ENCODE data around the gene COLEC12. TPM values are rescaled to one million over a fixed set of nuclear protein-coding genes. Genes with fewer than 3 reads are reported as not detected.
A peak's percentile ranks its signal among the peaks of the same experiment; 100 is the strongest.

The COLEC12 gene
- total RNA-seq, 4 donors from 2014 or later = 20.2 to 81.3 (median 29.1) TPM

GRCh38 chr18:402129-402528 lies 98.4 kb downstream of the COLEC12 start:
- intact Hi-C loops (cut with DNase I; ENCODE audit: low total_unique reads) = no loop called here

GRCh38 chr18:400456-400855 lies 100.0 kb downstream of the COLEC12 start:
- H3K27me3 ChIP-seq = no peaks in the 10 kb centered on the region
- no peak overlapping the region for H3K27ac ChIP-seq
- H3K36me3 ChIP-seq = no peaks in the 10 kb centered on the region
- no peaks in the 10 kb centered on the region for H3K4me1 ChIP-seq
- H3K9me3 ChIP-seq = no peaks in the 10 kb centered on the region
- TF ChIP-seq POLR2A (IDR thresholded peaks at IDR 0.05) = no peak
- TF ChIP-seq CTCF (IDR thresholded peaks at IDR 0.05) = no peak
- intact Hi-C loops (cut with DNase I; ENCODE audit: low total_unique reads) = no loop called here
- no peak overlapping the region for H3K4me3 ChIP-seq
- no peak for DNase-seq

More at GRCh38 chr18:402129-402528, 98.4 kb downstream of the COLEC12 start:
- Histone ChIP-seq H3K27ac (no peak overlapping the region), H3K27me3 (no peaks in the 10 kb centered on the region), H3K36me3 (no peaks in the 10 kb centered on the region), H3K4me1 (no peaks in the 10 kb centered on the region), H3K9me3 (no peaks in the 10 kb centered on the region), H3K4me3 (no peak overlapping the region)
- TF ChIP-seq CTCF (IDR thresholded peaks at IDR 0.05) (no peak), POLR2A (IDR thresholded peaks at IDR 0.05) (no peak)
- DNase-seq = no peak

GRCh38 chr18:399631-400135 lies 100.8 kb downstream of the COLEC12 start:
- H3K36me3 ChIP-seq = no peaks in the 10 kb centered on the region
- no peaks in the 10 kb centered on the region for H3K9me3 ChIP-seq
- no peak overlapping the region for H3K4me3 ChIP-seq
- no peaks in the 10 kb centered on the region for H3K27me3 ChIP-seq
- H3K4me1 ChIP-seq = no peaks in the 10 kb centered on the region
- TF ChIP-seq POLR2A (IDR thresholded peaks at IDR 0.05) = no peak
- intact Hi-C loops (cut with DNase I; ENCODE audit: low total_unique reads) = no loop called here
- DNase-seq = no peak
- H3K27ac ChIP-seq = no peak overlapping the region

GRCh38 chr18:398935-399630 lies 101.4 kb downstream of the COLEC12 start:
- Histone ChIP-seq H3K4me3 (no peak overlapping the region), H3K9me3 (no peaks in the 10 kb centered on the region), H3K36me3 (no peaks in the 10 kb centered on the region), H3K4me1 (no peaks in the 10 kb centered on the region), H3K27ac (no peak overlapping the region), H3K27me3 (no peaks in the 10 kb centered on the region)
- DNase-seq = no peak
- intact Hi-C loops (cut with DNase I; ENCODE audit: low total_unique reads) = no loop called here
- no peak for TF ChIP-seq CTCF (IDR thresholded peaks at IDR 0.05)
- no peak for TF ChIP-seq POLR2A (IDR thresholded peaks at IDR 0.05)

GRCh38 chr18:396556-396955 lies 103.9 kb downstream of the COLEC12 start:
- no peak for TF ChIP-seq POLR2A (IDR thresholded peaks at IDR 0.05)
- DNase-seq = no peak
- H3K27me3 ChIP-seq = no peaks in the 10 kb centered on the region
- no peaks in the 10 kb centered on the region for H3K4me1 ChIP-seq
- peak overlapping the region in 1 of 2 donors; percentile 66 for H3K27ac ChIP-seq
- intact Hi-C loops (cut with DNase I; ENCODE audit: low total_unique reads) = no loop called here
- no peak overlapping the region for H3K4me3 ChIP-seq
- H3K36me3 ChIP-seq = no peaks in the 10 kb centered on the region
- H3K9me3 ChIP-seq = no peaks in the 10 kb centered on the region

- H3K27ac ChIP-seq = peak overlapping the region; percentile 36 to 66
Observed at GRCh38 chr18:396251-396555, 104.3 kb downstream of the COLEC12 start.

More at GRCh38 chr18:396251-396555, 104.3 kb downstream of the COLEC12 start:
- no peaks in the 10 kb centered on the region for H3K27me3 ChIP-seq
- no peaks in the 10 kb centered on the region for H3K9me3 ChIP-seq
- intact Hi-C loops (cut with DNase I; ENCODE audit: low total_unique reads) = no loop called here
- no peaks in the 10 kb centered on the region for H3K36me3 ChIP-seq
- TF ChIP-seq POLR2A (IDR thresholded peaks at IDR 0.05) = no peak
- TF ChIP-seq CTCF (IDR thresholded peaks at IDR 0.05) = no peak
- DNase-seq = no peak
- no peaks in the 10 kb centered on the region for H3K4me1 ChIP-seq
- no peak overlapping the region for H3K4me3 ChIP-seq
